Endothelial cell of umbilical vein (primary cell): ENCODE measurements around the gene PPP4R4. TPM values are rescaled to one million over a fixed set of nuclear protein-coding genes. Genes with fewer than 3 reads are reported as not detected.

Experiments
- BruUV-seq: library from RNA; stranded (reverse); fragments of 400-500 nt; replicated peaks from 2 replicates; lab custom pipeline; 2021; lab: Mats Ljungman, UMichigan
- CTCF ChIA-PET: fragments of 300-600, 350-600 bp; sonication (Branson Sonifier 250); formaldehyde crosslinking; loops from one replicate; lab custom pipeline; 2021; ENCODE audit warnings: antibody characterized with exemption, inconsistent platforms; lab: Charles Lee
- POLR2A ChIA-PET: fragments of 300-600, 350-600 bp; sonication (Branson Sonifier 250); formaldehyde crosslinking; loops from one replicate; lab custom pipeline; 2021; ENCODE audit warnings: antibody characterized with exemption, inconsistent platforms; lab: Charles Lee
- DNase-seq: peaks from one replicate; pipeline ENCODE4 v3.0.0-alpha.2; 2011; ENCODE audit warnings: low read depth, low spot score
- FAIRE-seq: peaks from 2 replicates; lab custom pipeline; 2011; peaks lifted over from hg19 to GRCh38; lab: Jason Lieb, UNC
- H2AFZ ChIP-seq: 2 replicates; pipeline ENCODE4 v1.6.0; 2012; ENCODE audit warnings: low read depth, low read length, control low read depth, inconsistent platforms
- H3K27ac ChIP-seq: 2 replicates; pipeline ENCODE4 v1.5.1; 2011; ENCODE audit warnings: low read depth, mild to moderate bottlenecking, control low read depth, low read length, moderate library complexity; ENCODE audit not compliant: insufficient read depth
- H3K27me3 ChIP-seq, 2 experiments: 2 replicates each; pipeline versions ENCODE4 v1.6.0 to v1.6.1; 2011; ENCODE audit warnings: low read length in 2 of 2, mixed read lengths in 1 of 2; ENCODE audit not compliant: control insufficient read depth in 2 of 2, insufficient read depth in 2 of 2
- H3K36me3 ChIP-seq, 2 experiments: 2 replicates in 1 of 2; 3 replicates in 1 of 2; pipeline ENCODE4 v1.5.1; 2011; ENCODE audit warnings: low read length in 2 of 2, mild to moderate bottlenecking in 1 of 2, moderate library complexity in 1 of 2; ENCODE audit not compliant: control insufficient read depth in 2 of 2, insufficient read depth in 2 of 2; ENCODE audit errors: extremely low read depth in 1 of 2
- H3K4me1 ChIP-seq: 3 replicates; pipeline ENCODE4 v1.5.1; 2011; ENCODE audit warnings: mild to moderate bottlenecking, low read length; ENCODE audit not compliant: control insufficient read depth, insufficient read depth; ENCODE audit errors: extremely low read depth
- H3K4me2 ChIP-seq: 2 replicates; pipeline ENCODE4 v1.6.1; 2011; ENCODE audit warnings: low read length, control low read depth, mixed read lengths; ENCODE audit not compliant: insufficient read depth
- H3K4me3 ChIP-seq, 3 experiments: fragments of 200-600 bp in 1 of 3; sonication (generic), shearing (Covaris generic) in 1 of 3; replicated peaks in 1 of 3; 2 replicates each; pipeline ENCODE4 v1.5.1; 2011 to 2016; ENCODE audit warnings: control low read depth in 3 of 3, low read length in 3 of 3, mild to moderate bottlenecking in 2 of 3, inconsistent platforms in 1 of 3, low read depth in 1 of 3, moderate library complexity in 1 of 3; ENCODE audit not compliant: insufficient read depth in 1 of 3
- H3K79me2 ChIP-seq: 2 replicates; pipeline ENCODE4 v1.6.0; 2012; ENCODE audit warnings: low read length, inconsistent platforms; ENCODE audit not compliant: control insufficient read depth, insufficient read depth
- H3K9ac ChIP-seq: replicated peaks from 2 replicates; pipeline ENCODE3; 2011; ENCODE audit warnings: low read length, control low read depth; ENCODE audit not compliant: insufficient read depth; ENCODE audit errors: extremely low read depth
- H3K9me1 ChIP-seq: replicated peaks from 3 replicates; pipeline ENCODE4 v1.6.0; 2011; ENCODE audit warnings: mild to moderate bottlenecking, low read length; ENCODE audit not compliant: control insufficient read depth, insufficient read depth; ENCODE audit errors: extremely low read depth
- H3K9me3 ChIP-seq: replicated peaks from 2 replicates; pipeline ENCODE4 v1.5.1; 2012; ENCODE audit warnings: low read length, inconsistent platforms; ENCODE audit not compliant: control insufficient read depth, insufficient read depth
- H4K20me1 ChIP-seq: replicated peaks from 2 replicates; pipeline ENCODE3; 2011; ENCODE audit warnings: mild to moderate bottlenecking, low read length; ENCODE audit not compliant: control insufficient read depth, insufficient read depth; ENCODE audit errors: extremely low read depth
- CTCF ChIP-seq, 2 donors: IDR thresholded peaks; 1 replicate in 1 of 2; 2 replicates in 1 of 2; pipeline ENCODE4 v1.5.1; 2011; ENCODE audit warnings: low read length in 2 of 2, mild to moderate bottlenecking in 2 of 2, moderate library complexity in 2 of 2, control low read depth in 1 of 2, inconsistent platforms in 1 of 2, low read depth in 1 of 2; ENCODE audit not compliant: insufficient read depth in 1 of 2; ENCODE audit errors: extremely low read depth in 1 of 2
- EZH2 ChIP-seq: IDR thresholded peaks from 2 replicates; pipeline ENCODE4 v1.6.1; 2012; ENCODE audit warnings: borderline replicate concordance, low read depth, mild to moderate bottlenecking, moderate library complexity, low read length, inconsistent platforms; ENCODE audit not compliant: severe bottlenecking
- FOS ChIP-seq: IDR thresholded peaks from 2 replicates; pipeline ENCODE4 v1.6.1; 2011; ENCODE audit warnings: mild to moderate bottlenecking, low read length, moderate library complexity, borderline replicate concordance; ENCODE audit not compliant: insufficient read depth
- GATA2 ChIP-seq: IDR thresholded peaks from 2 replicates; pipeline ENCODE4 v1.7.0; 2011; ENCODE audit warnings: low read depth, mild to moderate bottlenecking, moderate library complexity, mixed read lengths, low read length; ENCODE audit not compliant: insufficient read length, insufficient read depth
- JUN ChIP-seq: IDR thresholded peaks from 2 replicates; pipeline ENCODE4 v1.6.1; 2011; ENCODE audit warnings: borderline replicate concordance, low read depth; ENCODE audit not compliant: insufficient read length, insufficient read depth
- MAX ChIP-seq: IDR thresholded peaks from 2 replicates; pipeline ENCODE4 v1.6.1; 2011; ENCODE audit not compliant: insufficient read depth, insufficient read length
- MYC ChIP-seq: IDR thresholded peaks from one replicate; pipeline ENCODE4 v1.6.1; 2011; ENCODE audit warnings: mild to moderate bottlenecking, low read depth, low read length
- POLR2A ChIP-seq: IDR thresholded peaks from 2 replicates; pipeline ENCODE4 v1.6.1; 2012; ENCODE audit warnings: low read depth, mild to moderate bottlenecking, control low read depth, low read length
- POLR2AphosphoS5 ChIP-seq: IDR thresholded peaks from 2 replicates; pipeline ENCODE4 v1.6.1; 2012; ENCODE audit warnings: low read depth, mild to moderate bottlenecking, control low read depth, low read length, moderate library complexity; ENCODE audit not compliant: insufficient read depth
- dilution Hi-C: fragments of 300-500 bp; cut with MboI; formaldehyde crosslinking; loops from one replicate; pipeline ENCODE4 v1.15.0; 2019; ENCODE audit warnings: low sequenced_read_pairs; ENCODE audit not compliant: extremely low pct_ligation_motif_present
- intact Hi-C: fragments of 100-400 bp; cut with micrococcal nuclease; formaldehyde crosslinking; loops from one replicate; pipeline ENCODE4 v1.10.0; 2022
- polyA plus RNA-seq, 4 experiments: library from polyadenylated mRNA; depleted of rRNA in 3 of 4; stranded (reverse) in 3 of 4; unstranded in 1 of 4; fragments of >200 nt; gene quantifications; 2 replicates each; pipeline versions ENCODE4 v1.2.1 to v1.2.3, GENCODE V29; 2011 to 2012; ENCODE audit warnings: missing spikeins in 1 of 4
- total RNA-seq: library from RNA; stranded (reverse); gene quantifications from 2 replicates; pipeline ENCODE4 v1.2.3, GENCODE V29; 2021

Gene PPP4R4
- total and polyA plus RNA-seq, 2 donors (not counting 3 experiments of a cell fraction or from before 2014, with no cell fraction given), result not detected

GRCh38 chr14:94314890-94315289 lies 140.8 kb downstream of the PPP4R4 start:
- H3K27me3 ChIP-seq, result no peaks in the 10 kb centered on the region
- DNase-seq (no peak), FAIRE-seq (no peak)
- no peak overlapping the region for H2AFZ ChIP-seq
- H3K4me3 ChIP-seq, result no peak overlapping the region
- no TSS peak for BruUV-seq
- H3K9ac ChIP-seq, result no peak overlapping the region
- no peaks in the 10 kb centered on the region for H3K9me1 ChIP-seq
- intact Hi-C loops (no loop called here), dilution Hi-C loops (no loop called here)
- H3K36me3 ChIP-seq, result no peaks in the 10 kb centered on the region
- ChIA-PET POLR2A (no interaction called here), CTCF (no interaction called here)
- H3K4me1 ChIP-seq, result no peaks in the 10 kb centered on the region
- H4K20me1 ChIP-seq, result no peaks in the 10 kb centered on the region
- no peaks in the 10 kb centered on the region for H3K9me3 ChIP-seq
- no peaks in the 10 kb centered on the region for H3K79me2 ChIP-seq
- no peak overlapping the region for H3K4me2 ChIP-seq
- no peak overlapping the region for H3K27ac ChIP-seq
- no peak for TF ChIP-seq MAX
- TF ChIP-seq GATA2, result no peak
- TF ChIP-seq CTCF (IDR thresholded peaks at IDR 0.05; ENCODE audit: extremely low read depth in 1 of 2, insufficient read depth in 1 of 2, low read depth in 1 of 2, low read length in 2 of 2), result no peak
- TF ChIP-seq EZH2, result no peak
- no peak for TF ChIP-seq FOS
- TF ChIP-seq POLR2A, result no peak
- no peak for TF ChIP-seq JUN
- TF ChIP-seq MYC, result no peak
- TF ChIP-seq POLR2AphosphoS5, result no peak
